Measurements from ENCODE around the gene GNL1.

The GNL1 gene

DNA sequence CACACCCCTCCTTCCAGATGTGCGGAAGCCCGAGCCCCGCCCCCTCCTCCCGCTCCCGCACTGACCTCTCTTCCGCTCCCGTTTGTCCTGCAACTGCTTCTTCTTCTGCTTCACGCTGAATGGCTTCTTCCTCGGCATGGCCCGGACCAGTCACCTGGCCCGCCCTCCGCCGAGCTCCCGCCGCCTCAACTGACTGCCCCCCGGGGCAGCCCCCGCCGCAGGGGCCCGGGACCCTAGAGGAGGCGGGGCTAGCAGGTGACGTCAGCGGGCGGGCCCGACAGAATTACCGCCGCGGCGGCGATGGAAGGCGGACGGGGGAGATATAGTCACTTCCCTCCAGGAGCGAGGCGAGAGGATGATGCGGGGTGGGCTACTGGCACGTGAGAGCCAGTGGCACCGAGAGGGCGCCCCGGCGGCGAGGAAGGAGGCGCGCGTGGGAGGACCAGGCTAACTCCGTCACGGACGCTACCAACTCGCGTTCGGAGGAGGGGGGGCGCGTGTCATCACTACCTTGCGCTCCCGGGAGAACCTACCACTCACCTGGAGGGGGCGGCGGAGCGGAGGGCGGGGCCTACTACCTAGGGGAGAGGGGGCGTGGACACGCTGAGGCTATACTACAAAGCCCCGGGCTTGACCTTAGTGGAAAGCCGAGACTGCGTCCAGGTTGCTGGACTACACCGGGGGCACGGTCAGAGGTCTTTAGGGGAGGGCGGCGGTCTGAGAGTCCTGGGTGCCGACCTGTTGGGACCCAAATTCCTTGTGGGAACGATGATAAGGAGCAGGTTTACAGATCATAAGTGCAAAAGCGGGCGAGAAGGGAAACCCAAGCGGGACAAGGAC lies at the start of gene GNL1:
Gene GNL1, minus strand, starts transcription at position 424 of the 840 bp plus-strand sequence. Its CDS starts 286 bp downstream, at position 138.
- no peak for TF ChIP-seq CTCF (IDR thresholded peaks at IDR 0.05)

DNA sequence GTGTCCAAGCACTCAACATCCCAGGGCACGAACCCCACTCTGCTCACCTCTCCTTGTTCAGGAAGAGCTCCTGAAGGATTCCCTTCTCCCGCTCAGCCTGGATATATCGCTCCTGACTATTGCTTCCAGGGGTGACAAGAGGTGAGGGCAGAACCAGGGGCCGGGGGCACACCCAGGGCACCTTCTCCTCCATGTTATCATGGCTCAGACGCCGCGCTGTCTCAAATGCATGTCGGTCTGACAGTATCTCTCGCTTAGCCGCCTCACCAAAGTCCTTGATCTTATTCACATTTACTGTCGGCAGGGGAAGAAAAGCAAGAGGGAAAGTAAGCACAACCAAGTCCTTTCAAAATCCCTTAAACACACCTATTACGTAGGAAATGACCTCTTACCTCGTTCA lies 47.7 kb upstream of the GNL1 start:
- TF ChIP-seq CTCF (IDR thresholded peaks at IDR 0.05) = no peak

DNA sequence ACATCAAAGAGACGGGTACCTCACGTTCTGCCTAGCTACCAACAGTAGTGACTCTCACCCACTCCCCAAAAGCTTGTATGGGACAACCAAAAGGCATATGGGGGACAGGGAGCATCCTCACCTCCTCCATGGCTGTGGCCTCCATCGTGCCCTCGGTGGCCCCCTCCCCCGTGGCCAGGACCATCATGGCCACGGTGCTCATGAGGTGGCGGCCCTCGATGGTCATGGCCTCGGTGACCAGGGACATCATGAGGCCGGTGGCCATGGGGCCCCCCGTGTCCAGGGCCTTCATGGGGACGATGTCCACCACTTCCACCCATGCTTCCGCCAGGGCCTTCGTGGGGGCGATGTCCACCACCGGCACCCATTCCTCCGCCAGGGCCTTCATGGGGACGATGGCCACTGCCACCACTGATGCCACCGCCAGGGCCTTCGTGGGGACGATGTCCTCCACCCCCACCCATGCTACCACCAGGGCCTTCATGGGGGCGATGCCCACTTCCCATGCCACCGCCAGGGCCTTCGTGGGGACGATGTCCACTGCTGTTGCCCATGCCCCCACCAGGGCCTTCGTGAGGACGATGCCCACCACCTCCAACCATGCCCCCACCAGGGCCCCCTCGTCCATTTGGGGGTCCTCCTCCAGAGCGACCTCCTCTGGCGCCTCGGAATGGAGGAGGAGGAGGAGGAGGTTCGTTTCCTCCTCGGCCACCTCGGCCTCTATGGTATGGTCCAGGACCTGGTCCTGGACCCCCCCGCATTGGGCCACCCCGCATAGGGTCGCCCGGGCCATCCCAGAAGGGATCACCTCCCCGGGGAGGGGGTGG lies 45.7 kb upstream of the GNL1 start:
- no peak for TF ChIP-seq CTCF (IDR thresholded peaks at IDR 0.05)

DNA sequence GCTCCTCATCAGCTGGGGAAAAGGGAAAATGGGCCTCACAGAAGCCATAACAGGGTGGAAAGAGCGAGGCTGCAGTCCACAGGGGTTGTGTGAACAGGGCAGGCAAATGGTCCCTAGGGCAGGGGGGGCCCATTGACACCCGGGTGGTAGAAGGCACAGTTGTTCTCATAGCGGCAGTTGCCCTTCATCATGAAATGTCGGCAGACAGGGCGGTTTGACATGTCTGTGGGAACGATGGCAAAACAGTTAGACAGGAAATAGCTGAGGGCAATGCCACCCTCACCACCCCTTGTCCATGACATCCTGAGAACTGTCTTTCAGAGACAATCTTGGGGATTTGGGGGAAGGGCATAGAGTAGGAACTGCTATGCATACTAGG lies 45.1 kb upstream of the GNL1 start:
- TF ChIP-seq CTCF (IDR thresholded peaks at IDR 0.05) = no peak

DNA sequence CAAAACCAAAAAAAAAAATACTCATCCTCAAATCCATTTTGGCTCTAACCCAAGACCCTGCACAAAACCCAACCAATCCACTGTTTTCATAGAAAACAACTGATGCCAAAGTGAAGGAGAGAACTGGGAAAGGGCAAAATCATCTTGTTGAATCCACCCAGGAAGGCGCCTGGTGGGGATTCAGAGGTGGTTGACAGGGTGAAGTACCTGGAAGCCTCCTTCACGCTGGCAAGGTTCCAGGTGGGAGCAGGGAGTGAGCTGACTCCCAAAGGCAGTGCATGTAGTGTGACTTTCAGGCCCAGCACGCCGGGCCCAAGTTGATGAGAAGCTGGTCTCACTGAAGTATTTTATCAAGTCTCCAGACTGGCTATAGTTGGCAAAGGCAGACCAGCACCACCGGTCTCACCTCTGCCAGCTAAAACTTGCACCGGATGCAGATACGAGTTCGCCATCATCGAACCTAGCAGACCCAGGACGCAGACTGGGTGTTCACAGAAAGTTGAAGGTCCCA lies 44.2 kb upstream of the GNL1 start:
- no peak for TF ChIP-seq CTCF (IDR thresholded peaks at IDR 0.05)

GRCh38 chr6:30599625-30600324 lies 43.5 kb upstream of the GNL1 start:
- TF ChIP-seq CTCF (IDR thresholded peaks at IDR 0.05) = no peak

- no peak for TF ChIP-seq CTCF (IDR thresholded peaks at IDR 0.05)
Measured at GRCh38 chr6:30598912-30599624, 42.8 kb upstream of the GNL1 start.
